ENCODE data around the gene DGKD.

GRCh38 chr2:233339427-233339826, 14.9 kb upstream of the DGKD start:
- TF ChIP-seq CTCF (IDR thresholded peaks at IDR 0.05) (no peak), POLR2A (IDR thresholded peaks at IDR 0.05) (no peak), EP300 (IDR thresholded peaks at IDR 0.05) (no peak), POLR2AphosphoS5 (IDR thresholded peaks at IDR 0.05) (no peak)

Measured in suprapubic skin (tissue), 4 donors.